Activated T-helper 9 cell treated with anti-CD3 and anti-CD28 coated beads, Interleukin-2, amount 50 U/mL, for 16 hours (primary cell): ENCODE results near the gene MMP28.

Source experiments
- DNase-seq: peaks from one replicate; pipeline ENCODE4 v3.0.0-alpha.2; 2020; ENCODE audit warnings: low read depth

The MMP28 gene

GRCh38 chr17:35797918-35798317 lies 2.5 kb upstream of the MMP28 start:
- DNase-seq = no peak

- no peak for DNase-seq
Measured at GRCh38 chr17:35797370-35797769, 1.9 kb upstream of the MMP28 start.

DNA sequence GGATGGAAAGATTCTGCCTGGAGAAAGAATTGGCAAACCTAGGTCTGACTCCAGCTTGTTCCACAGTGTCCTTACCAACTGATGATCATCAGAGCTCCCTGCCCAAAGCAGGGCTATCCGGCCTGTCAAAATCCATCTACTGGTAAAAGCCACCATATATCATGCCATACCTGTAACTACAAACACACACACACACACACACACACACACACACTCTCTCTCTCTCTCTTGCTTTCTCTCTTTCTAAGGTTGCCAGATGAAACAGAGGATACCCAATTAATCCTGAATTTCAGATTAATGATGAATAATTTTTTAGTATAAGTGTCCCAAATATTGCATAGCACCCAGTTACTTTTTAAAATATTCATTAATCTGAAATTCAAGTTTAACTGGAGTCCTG lies 1.5 kb upstream of the MMP28 start:
- no peak for DNase-seq

DNA sequence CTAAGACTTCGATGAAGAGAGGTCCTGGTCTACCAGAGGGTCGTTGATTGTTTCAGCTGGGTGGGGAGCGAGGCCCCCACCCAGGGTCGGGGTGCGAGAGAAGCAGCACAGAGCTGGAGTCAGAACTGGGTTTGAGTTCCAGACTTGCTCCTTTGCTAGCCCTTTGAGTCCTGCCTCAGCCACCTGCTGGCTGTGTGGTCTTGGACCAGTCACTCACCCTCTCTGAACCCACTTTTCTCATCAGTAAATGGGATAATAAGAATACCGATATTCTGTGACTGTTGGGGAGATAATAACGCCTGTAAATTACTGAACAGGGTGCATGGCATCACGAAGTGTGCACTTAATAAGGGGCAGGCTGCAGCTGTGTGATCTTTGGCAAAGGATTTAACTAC lies 427 bp upstream of the MMP28 start:
- no peak for DNase-seq

DNA sequence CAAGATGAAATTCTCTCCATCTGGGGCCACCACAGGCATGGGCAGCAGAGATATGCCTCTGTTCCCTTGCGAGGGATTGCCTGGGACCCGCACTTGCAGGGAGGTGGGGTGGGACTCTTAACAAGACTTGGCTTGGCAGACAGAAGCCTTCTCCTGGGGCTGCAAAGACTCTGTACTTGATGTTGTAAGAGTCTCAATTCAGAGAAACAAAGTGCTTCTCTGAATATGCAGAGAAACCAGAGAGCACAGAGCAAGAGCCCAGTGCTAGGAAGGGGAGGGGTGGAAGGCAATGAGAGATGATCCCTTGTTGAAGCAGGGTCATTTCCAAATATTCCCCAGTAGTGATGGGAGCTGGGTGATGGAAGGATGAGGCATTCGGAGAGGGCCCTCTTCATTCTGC lies 2.2 kb downstream of the MMP28 start:
- DNase-seq = no peak

- no peak for DNase-seq
Measured at GRCh38 chr17:35791681-35792350, 3.6 kb downstream of the MMP28 start.

DNA sequence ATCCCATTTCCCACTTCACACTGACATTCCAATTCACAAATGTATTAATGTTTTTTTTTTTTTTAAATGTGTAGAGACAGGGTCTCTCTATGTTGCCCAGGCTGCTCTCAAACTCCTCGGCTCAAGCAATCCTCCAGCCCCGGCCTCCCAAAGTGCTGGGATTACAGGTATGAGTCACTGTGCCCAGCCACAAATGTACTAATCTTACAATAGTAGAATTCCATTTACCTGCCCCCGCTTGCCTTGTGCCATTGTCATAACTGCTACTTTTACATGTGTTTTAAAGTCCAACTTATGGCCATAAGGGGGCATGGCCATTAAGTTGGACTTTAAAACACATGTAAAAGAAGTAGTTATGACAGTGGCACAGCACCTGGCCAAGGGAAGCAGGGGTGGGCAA lies 4.6 kb downstream of the MMP28 start:
- DNase-seq = no peak

DNA sequence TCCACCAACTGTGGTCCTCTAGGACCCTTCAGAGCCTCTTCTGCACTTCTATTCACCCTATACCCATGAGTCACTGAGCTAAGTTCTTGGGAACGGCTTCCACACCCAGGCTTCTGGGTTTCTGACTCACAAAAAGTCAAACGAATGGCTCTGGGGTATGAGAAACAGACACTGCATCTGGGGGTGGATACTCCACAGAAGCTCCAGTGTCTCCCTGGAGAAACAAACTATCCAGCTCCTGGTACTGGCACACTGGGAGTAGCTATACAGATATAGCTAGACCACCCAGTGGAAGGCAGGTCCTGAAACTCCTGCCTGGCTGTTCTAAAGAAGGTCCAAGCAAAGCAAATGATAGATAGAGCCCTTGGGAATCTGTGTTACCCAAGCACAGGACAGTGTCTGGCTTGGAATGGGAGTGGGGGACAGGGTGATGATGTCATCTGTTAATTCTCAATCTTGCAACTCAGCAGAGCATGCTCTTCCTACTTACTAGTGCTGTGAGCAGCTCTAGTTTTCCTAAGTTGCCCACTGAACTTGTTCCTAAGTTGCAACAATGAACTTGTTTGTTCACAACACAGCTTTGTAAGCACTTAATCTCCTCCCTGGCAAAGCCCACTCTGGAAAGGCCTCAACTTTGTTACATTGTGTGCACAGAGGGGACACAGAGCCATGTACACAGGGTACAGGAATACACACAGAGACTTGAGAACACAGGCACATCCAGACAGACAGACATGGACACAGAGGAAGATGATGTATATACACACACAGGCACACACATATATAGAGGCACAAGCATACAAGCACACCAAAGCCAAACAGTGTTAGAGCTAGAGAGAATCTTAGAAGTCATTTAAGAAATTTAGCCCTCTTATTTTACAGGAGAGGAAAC lies 6.7 kb downstream of the MMP28 start:
- no peak for DNase-seq

DNA sequence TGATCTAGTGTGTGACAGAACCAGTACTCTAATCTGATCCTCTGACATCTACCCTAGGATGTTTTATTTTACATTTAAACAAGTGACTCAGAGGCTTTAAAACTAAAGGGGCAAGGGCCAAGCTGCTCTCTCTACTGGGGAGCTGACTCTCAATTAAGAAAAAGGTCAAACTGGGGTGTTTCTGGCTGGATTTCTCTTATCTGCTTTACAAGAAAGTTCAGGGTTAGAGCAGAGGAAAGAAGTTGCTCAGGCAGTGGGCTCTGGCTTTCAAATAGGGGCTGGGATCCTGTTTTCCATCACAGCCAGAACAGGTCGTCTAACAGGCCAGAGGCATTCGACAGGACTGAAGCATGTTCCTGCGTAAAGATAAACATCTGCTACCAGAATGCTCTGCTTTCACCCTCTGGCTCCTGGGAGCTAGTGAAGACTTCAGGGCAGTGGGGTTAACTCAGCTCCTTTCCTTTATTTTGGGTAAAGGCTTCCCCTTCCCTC lies 8.5 kb downstream of the MMP28 start:
- DNase-seq = no peak

- no peak for DNase-seq
Measured at GRCh38 chr17:35784895-35785294, 10.5 kb downstream of the MMP28 start.

- DNase-seq = no peak
Measured at GRCh38 chr17:35780950-35781349, 14.5 kb downstream of the MMP28 start.

DNA sequence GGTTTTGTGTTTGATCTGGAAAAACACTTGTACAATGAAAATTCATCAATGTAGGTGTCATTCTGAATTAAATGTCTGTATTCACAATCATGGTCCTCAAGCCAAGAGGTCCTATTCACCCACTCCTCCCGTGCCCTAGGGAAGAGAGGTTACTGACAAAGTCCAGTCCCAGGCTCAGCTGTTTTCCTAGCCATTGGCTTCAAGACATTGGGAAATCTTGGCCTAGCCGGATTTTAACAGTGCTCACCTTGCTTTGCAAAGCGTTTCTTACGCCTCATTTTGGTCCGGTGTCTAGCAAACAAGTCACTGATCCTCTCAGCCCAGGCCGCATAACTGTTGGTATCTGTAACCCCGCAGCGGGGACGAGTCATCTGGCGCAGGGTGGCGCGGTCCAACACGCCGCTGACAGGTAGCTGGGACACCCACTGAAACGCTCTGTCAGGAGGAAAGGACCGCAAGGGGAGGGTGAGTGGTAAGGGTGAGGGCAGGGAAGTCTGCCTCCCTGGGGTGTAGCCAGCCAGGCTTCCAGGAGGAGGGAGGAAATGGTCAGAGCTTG lies 16.7 kb downstream of the MMP28 start:
- DNase-seq = no peak

DNA sequence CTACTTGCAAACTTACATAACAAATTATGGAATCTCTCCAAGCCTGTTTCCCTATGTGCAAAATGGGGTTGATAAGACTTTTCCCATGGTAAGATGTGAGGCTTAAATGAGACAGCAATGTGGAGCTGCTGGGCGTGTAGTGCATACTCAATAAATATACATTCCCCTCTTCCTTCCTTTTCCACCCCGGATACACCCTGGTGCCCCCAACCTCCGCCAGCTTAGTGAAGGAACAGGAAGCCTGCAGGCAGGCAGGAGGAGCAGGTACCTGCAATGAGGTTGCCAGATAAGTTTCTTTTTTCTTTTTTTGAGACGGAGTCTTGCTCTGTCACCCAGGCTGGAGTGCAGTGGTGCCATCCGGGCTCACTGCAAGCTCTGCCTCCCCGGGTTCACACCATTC lies 19.9 kb downstream of the MMP28 start:
- no peak for DNase-seq

DNA sequence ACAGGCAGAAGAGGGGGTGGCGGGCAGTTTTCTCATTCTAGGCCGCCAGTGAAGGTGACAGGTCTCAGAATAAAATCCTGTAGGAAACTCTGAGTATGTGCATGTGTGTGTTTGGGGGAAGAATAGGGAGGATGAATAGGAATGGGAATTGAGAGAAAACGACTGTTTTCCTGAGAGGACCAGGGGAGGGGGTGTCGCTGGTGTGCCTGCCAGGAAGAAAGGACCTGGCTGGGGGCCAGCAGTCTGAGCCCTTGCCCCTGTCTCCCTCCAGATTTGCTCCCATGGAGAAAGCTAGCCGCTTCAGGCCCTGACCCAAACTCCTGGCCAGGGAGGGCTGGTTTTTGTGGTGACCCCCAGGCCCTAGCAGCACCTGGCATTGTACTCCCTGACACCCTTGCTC lies 20.4 kb downstream of the MMP28 start:
- DNase-seq = no peak

DNA sequence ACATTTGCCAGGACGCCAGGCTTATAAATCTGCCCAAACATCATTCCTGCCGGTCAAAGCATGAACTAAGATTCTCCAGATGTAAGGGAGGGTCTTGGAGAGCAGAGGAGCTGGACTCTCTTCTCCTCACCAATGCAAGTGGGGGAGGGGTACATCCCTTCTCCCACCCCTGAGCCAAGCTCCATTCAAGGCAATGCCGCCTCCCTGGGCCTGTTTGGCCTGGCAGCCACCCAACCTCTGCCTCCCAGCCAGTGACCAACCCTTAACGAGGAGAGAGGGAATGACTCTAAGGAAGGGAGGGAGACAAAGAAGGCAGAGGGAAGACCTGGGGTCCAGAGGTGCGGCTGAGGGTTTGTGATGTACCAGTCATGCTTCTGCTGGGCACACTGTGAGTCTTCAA lies 20.9 kb downstream of the MMP28 start:
- no peak for DNase-seq

- no peak for DNase-seq
Measured at GRCh38 chr17:35773679-35774425, 21.6 kb downstream of the MMP28 start.

GRCh38 chr17:35773129-35773528 lies 22.3 kb downstream of the MMP28 start:
- no peak for DNase-seq

DNA sequence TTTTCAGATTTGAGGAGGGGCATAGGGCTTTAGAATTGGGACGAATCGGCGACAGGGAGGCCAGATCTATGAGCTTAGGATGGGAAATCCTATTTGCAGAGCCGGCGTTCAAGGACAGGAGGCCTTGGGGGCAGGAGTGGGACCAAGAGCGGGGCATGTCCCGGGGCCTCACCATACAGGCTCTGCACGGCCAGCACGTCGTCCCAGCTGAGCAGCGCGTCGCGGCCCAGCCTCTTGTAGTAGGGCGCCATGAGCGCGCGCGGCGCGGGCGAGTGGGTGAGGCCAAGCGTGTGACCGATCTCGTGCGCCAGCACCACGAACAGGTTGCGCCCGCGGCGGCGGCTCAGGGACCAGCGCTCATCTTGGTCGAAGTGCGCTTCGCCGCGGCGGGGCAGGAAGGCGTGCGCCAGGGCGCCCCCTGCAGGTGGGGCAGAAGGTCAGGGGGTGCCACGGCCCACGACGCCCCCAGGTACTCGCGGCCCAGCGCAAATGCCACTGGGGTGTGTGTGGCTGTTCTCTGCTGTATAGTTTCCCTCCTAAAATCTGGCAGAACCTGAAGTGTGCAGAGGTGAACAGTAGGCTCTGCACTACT lies 25.4 kb downstream of the MMP28 start:
- DNase-seq = no peak

DNA sequence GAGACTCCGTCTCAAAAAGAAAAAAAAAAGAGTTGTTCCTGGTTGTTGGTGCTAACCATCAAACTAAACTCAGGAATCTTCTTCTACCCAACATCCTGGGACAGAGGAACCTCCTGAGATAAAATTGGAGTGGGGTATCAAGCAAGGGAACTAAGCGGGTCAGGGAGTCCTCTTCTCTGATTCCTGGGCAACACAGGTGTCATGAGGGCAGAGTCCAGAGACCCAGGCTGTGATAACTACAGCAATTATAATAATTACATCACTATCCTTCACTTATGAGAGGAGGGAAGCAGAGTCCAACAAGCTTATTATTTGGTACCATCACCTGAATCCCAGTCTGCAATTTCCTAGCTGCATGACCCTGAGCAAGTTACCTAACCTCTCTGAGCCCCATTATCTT lies 26.6 kb downstream of the MMP28 start:
- DNase-seq = no peak

- DNase-seq = no peak
Measured at GRCh38 chr17:35766903-35767510, 28.4 kb downstream of the MMP28 start.

- DNase-seq = no peak
Measured at GRCh38 chr17:35766489-35766877, 29.0 kb downstream of the MMP28 start.
